Measurements from ENCODE around the gene EVI2A.

The EVI2A gene, protein sequence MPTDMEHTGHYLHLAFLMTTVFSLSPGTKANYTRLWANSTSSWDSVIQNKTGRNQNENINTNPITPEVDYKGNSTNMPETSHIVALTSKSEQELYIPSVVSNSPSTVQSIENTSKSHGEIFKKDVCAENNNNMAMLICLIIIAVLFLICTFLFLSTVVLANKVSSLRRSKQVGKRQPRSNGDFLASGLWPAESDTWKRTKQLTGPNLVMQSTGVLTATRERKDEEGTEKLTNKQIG

DNA sequence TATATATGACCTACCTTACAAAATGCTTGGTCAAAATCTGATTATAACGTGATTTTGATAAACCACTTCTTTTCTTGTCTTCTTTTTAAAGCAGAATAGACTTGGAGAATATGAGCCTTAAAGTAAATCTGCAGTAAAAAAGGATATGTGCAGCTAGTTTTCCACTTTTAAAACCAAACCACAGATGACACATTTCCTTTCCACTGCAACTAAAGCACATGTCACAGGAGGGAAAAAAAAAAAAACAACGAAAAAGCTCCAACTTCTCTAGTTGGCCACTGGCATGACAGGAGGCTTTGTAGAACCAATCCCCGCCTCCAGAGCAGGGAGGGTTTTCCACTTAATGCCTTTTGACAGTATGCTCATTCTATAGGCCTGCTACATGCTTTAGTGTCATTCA, at the start of gene EVI2A:
EVI2A (minus strand) TSS at position 142 of the 400 bp plus-strand sequence. CDS start 2,609 bp downstream, outside the sequence.
- no peak for TF ChIP-seq ZNF768 (tag by site-specific recombination; IDR thresholded peaks at IDR 0.05)
- no peak for TF ChIP-seq ZNF140 (tag by site-specific recombination; IDR thresholded peaks at IDR 0.05)
- no peak for TF ChIP-seq ZNF214 (tag by site-specific recombination; IDR thresholded peaks at IDR 0.05; ENCODE audit: borderline replicate concordance)
- TF ChIP-seq, protein P1, sequence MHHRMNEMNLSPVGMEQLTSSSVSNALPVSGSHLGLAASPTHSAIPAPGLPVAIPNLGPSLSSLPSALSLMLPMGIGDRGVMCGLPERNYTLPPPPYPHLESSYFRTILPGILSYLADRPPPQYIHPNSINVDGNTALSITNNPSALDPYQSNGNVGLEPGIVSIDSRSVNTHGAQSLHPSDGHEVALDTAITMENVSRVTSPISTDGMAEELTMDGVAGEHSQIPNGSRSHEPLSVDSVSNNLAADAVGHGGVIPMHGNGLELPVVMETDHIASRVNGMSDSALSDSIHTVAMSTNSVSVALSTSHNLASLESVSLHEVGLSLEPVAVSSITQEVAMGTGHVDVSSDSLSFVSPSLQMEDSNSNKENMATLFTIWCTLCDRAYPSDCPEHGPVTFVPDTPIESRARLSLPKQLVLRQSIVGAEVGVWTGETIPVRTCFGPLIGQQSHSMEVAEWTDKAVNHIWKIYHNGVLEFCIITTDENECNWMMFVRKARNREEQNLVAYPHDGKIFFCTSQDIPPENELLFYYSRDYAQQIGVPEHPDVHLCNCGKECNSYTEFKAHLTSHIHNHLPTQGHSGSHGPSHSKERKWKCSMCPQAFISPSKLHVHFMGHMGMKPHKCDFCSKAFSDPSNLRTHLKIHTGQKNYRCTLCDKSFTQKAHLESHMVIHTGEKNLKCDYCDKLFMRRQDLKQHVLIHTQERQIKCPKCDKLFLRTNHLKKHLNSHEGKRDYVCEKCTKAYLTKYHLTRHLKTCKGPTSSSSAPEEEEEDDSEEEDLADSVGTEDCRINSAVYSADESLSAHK (tag by site-specific recombination; IDR thresholded peaks at IDR 0.05), result no peak
- TF ChIP-seq, protein P2, sequence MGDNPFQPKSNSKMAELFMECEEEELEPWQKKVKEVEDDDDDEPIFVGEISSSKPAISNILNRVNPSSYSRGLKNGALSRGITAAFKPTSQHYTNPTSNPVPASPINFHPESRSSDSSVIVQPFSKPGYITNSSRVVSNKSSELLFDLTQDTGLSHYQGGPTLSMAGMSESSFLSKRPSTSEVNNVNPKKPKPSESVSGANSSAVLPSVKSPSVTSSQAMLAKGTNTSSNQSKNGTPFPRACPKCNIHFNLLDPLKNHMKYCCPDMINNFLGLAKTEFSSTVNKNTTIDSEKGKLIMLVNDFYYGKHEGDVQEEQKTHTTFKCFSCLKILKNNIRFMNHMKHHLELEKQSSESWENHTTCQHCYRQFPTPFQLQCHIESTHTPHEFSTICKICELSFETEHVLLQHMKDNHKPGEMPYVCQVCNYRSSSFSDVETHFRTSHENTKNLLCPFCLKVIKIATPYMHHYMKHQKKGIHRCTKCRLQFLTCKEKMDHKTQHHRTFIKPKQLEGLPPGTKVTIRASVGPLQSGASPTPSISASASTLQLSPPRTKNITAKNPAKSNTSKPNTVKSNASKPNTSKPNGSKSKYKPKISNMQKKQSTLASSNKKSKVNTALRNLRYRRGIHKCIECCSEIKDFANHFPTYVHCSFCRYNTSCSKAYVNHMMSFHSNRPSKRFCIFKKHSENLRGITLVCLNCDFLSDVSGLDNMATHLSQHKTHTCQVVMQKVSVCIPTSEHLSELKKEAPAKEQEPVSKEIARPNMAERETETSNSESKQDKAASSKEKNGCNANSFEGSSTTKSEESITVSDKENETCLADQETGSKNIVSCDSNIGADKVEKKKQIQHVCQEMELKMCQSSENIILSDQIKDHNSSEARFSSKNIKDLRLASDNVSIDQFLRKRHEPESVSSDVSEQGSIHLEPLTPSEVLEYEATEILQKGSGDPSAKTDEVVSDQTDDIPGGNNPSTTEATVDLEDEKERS (tag by site-specific recombination; IDR thresholded peaks at IDR 0.05), result no peak
- no peak for TF ChIP-seq SCRT1 (tag by site-specific recombination; IDR thresholded peaks at IDR 0.05; ENCODE audit: borderline replicate concordance)
- TF ChIP-seq ZNF785 (tag by site-specific recombination; IDR thresholded peaks at IDR 0.05), result no peak
- TF ChIP-seq ZNF48 (tag by site-specific recombination; IDR thresholded peaks at IDR 0.05), result no peak
- no peak for TF ChIP-seq TCF7L2 (IDR thresholded peaks at IDR 0.05; ENCODE audit: borderline replicate concordance, low read depth, low read length)
- no peak for TF ChIP-seq ZNF837 (tag by site-specific recombination; IDR thresholded peaks at IDR 0.05)
- no peak for TF ChIP-seq ZNF664 (tag by site-specific recombination; IDR thresholded peaks at IDR 0.05)
- no peak for TF ChIP-seq ZNF2 (tag by site-specific recombination; IDR thresholded peaks at IDR 0.05)
- TF ChIP-seq KLF16 (tag by site-specific recombination; IDR thresholded peaks at IDR 0.05), result no peak
- TF ChIP-seq, protein P3, sequence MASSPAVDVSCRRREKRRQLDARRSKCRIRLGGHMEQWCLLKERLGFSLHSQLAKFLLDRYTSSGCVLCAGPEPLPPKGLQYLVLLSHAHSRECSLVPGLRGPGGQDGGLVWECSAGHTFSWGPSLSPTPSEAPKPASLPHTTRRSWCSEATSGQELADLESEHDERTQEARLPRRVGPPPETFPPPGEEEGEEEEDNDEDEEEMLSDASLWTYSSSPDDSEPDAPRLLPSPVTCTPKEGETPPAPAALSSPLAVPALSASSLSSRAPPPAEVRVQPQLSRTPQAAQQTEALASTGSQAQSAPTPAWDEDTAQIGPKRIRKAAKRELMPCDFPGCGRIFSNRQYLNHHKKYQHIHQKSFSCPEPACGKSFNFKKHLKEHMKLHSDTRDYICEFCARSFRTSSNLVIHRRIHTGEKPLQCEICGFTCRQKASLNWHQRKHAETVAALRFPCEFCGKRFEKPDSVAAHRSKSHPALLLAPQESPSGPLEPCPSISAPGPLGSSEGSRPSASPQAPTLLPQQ (tag by site-specific recombination; IDR thresholded peaks at IDR 0.05), result no peak
- no peak for TF ChIP-seq ZNF548 (tag by site-specific recombination; IDR thresholded peaks at IDR 0.05)
- TF ChIP-seq, protein P4, sequence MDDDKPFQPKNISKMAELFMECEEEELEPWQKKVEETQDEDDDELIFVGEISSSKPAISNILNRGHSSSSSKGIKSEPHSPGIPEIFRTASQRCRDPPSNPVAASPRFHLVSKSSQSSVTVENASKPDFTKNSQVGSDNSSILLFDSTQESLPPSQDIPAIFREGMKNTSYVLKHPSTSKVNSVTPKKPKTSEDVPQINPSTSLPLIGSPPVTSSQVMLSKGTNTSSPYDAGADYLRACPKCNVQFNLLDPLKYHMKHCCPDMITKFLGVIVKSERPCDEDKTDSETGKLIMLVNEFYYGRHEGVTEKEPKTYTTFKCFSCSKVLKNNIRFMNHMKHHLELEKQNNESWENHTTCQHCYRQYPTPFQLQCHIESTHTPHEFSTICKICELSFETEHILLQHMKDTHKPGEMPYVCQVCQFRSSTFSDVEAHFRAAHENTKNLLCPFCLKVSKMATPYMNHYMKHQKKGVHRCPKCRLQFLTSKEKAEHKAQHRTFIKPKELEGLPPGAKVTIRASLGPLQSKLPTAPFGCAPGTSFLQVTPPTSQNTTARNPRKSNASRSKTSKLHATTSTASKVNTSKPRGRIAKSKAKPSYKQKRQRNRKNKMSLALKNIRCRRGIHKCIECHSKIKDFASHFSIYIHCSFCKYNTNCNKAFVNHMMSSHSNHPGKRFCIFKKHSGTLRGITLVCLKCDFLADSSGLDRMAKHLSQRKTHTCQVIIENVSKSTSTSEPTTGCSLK (tag by site-specific recombination; IDR thresholded peaks at IDR 0.05), result no peak
- no peak for TF ChIP-seq OSR2 (tag by site-specific recombination; IDR thresholded peaks at IDR 0.05)
- no peak for TF ChIP-seq ZNF777 (tag by site-specific recombination; IDR thresholded peaks at IDR 0.05; ENCODE audit: borderline replicate concordance)
- TF ChIP-seq ZNF560 (tag by site-specific recombination; IDR thresholded peaks at IDR 0.05; ENCODE audit: borderline replicate concordance), result no peak
- TF ChIP-seq, protein P5, sequence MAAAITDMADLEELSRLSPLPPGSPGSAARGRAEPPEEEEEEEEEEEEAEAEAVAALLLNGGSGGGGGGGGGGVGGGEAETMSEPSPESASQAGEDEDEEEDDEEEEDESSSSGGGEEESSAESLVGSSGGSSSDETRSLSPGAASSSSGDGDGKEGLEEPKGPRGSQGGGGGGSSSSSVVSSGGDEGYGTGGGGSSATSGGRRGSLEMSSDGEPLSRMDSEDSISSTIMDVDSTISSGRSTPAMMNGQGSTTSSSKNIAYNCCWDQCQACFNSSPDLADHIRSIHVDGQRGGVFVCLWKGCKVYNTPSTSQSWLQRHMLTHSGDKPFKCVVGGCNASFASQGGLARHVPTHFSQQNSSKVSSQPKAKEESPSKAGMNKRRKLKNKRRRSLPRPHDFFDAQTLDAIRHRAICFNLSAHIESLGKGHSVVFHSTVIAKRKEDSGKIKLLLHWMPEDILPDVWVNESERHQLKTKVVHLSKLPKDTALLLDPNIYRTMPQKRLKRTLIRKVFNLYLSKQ (tag by site-specific recombination; IDR thresholded peaks at IDR 0.05; ENCODE audit: borderline replicate concordance), result no peak
- POLR2A ChIA-PET, result no interaction called here
- no peaks in the 10 kb centered on the region for H3K9me3 ChIP-seq (ENCODE audit: control insufficient read depth, insufficient read depth, low read depth, low read length)
- peaks cover 3 to 8% of the 10 kb centered on the region in 2 experiments; a peak in 2 of 3 replicates for H3K36me3 ChIP-seq (ENCODE audit: control insufficient read depth in 2 of 2, insufficient read depth in 1 of 2, low read length in 2 of 2)
- CTCF ChIA-PET, result no interaction called here
- H3K27ac ChIP-seq (ENCODE audit: extremely low read depth, low read depth, low read length), result no peak within 1 kb of the TSS
- no peak within 1 kb of the TSS for H3K4me3 ChIP-seq (ENCODE audit: low read depth, low read length)
- H3K4me1 ChIP-seq (ENCODE audit: control insufficient read depth, insufficient read depth, low read length), result peaks cover 5% of the 10 kb centered on the region; the same call in 1 of the 2 replicates

Measured in HEK293 (cell line).